Endothelial cell of coronary artery (primary cell): ENCODE data around the gene ATP6V0D1. TPM values are rescaled to one million over a fixed set of nuclear protein-coding genes. Genes with fewer than 3 reads are reported as not detected.

Source experiments
- total RNA-seq: library from RNA; depleted of rRNA; stranded (reverse); fragments of >200 nt; gene quantifications from 2 replicates; pipeline ENCODE4 v1.2.3, GENCODE V29; 2014

The ATP6V0D1 gene
- total RNA-seq = 78.7 and 86.7 TPM in 2 replicates

DNA sequence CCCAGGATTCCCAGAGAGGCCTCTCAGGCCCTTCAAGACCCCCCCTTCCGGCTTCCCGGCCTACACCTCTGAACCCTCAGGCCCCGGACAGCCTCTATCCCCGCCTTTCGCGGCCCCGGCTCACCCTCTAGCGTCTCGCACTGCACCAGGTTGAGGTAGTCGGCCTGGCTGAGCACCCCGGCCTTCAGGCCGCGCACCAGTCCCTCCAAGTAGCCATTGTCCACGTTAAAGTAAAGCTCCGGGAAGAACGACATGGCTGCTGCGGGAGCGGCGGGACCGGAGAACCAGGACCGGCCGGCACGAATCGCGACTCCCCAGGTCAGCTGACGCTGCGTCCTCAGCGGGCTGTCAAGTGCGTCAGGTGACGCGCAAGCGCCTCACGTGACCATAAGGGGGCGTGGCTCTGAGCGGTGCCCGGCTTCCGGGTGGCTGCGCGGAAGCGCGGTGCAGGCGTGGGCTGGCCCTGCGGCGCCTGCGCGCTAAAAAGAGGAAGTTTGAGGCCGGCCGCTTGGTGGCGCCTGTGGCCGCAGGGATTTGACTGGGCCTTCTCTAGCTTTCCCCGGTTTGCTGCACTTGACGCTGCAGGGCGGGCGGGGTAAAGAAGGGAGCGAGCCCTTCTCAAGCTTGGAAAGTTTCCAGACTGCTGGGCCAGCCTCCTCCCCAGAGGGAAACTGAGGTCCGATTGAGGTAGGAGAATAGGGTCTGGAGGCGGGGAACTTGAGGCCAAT is at the start of gene ATP6V0D1:
Gene ATP6V0D1 (minus strand): TSS at position 325 of the 728 bp plus-strand sequence. CDS start 71 bp downstream, at position 254.

DNA sequence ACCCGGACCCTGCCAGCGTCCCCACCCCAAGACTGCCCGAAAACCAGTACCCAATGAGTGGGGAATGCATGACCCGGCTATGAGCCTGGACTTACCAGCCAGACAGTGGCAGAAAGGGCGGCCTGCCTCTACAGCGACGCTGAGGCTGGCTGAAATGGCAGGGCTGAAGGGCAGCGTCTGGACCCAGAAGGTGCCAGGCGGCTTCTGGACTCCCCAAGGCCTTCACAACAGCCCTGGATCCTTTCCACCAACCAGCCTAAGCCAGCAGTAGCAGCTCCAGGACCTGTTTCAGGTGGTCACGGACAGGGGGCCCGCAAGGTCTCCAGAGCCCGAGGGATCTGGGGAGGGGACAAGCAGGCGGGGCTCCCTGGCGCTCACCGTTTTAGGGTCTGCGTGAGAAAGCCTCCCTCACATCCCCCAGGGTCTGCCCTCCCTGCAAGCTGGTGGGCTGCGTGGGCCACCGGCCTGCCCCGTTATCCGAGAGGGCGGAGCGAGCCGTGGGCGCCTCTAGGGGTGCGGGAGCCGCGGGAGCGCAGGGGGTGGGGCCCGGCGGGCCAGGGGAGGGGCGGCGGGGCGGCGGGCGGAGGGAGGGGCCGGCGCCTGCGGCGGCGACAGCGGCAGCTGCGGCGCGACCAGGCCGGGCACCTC is 47.4 kb upstream of the ATP6V0D1 start, which contains the start of gene RIPOR1:
Gene RIPOR1 (plus strand): TSS at position 608 of the 648 bp plus-strand sequence. CDS start 9,618 bp downstream, outside the sequence.

DNA sequence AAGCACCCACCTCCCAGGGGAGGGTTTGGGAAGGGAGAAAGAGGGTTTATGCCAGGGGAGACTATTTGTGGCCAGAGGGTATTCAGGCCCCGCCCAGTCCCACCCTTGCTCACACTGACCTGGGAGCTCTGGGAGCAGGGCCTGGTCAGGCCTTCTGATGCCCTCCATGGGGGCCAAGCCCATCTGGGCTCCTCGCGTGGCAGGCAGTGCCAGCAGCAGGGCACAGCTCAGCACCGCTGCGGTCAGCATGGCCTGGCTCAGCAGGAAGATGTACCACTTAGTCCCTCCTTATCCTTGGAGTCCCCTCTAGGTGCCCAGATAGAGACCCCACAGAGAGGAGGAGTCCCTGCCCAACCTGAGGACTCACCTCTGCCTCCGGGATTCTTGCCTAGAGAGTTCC is 2.2 kb upstream of the ATP6V0D1 start, which contains the start of gene AGRP:
Gene AGRP (minus strand): TSS at position 398 of the 400 bp plus-strand sequence. CDS start 149 bp downstream, at position 249.

DNA sequence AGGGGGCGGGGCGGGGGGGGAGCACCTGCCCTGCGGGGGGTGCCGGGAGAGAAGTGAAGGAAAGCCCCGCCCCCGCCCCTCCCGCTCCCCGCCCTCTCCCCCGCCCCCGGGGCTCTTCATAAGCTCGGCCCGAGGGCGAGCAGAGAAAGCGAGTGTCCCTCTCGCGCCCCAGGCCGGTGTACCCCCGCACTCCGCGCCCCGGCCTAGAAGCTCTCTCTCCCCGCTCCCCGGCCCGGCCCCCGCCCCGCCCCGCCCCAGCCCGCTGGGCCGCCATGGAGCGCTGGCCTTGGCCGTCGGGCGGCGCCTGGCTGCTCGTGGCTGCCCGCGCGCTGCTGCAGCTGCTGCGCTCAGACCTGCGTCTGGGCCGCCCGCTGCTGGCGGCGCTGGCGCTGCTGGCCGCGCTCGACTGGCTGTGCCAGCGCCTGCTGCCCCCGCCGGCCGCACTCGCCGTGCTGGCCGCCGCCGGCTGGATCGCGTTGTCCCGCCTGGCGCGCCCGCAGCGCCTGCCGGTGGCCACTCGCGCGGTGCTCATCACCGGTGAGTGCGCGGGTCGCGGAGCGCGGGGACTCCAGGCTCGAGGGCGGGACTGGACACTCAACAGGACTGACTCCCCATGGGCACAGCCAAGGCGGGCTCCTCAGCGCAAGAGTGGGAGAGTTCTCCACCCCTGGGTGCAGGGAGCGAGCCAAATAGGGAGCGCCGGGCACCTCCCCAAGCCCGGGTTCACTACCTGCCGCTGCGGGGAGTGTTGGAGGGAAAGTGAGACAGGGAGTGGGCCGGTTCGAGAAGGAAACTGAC is 49.8 kb downstream of the ATP6V0D1 start, which contains the start of gene HSD11B2:
Gene HSD11B2 (plus strand): TSS at position 145 of the 798 bp plus-strand sequence. CDS start 128 bp downstream, at position 273.

GRCh38 chr16:67415872-67416793 is 64.8 kb downstream of the ATP6V0D1 start, which contains the start of gene ZDHHC1:
ZDHHC1 (minus strand) TSS chr16:67416477; CDS start chr16:67407775, 8,702 bp downstream.

GRCh38 chr16:67393111-67393787 is 87.7 kb downstream of the ATP6V0D1 start, which contains the start of gene TPPP3:
TPPP3 (minus strand) TSS chr16:67393498; CDS start chr16:67391111, 2,387 bp downstream.

Other genes with a start within 250 kb of the ATP6V0D1 start
- gene FHOD1, start 233.7 kb downstream of the ATP6V0D1 start, total RNA-seq = 26.5 and 29.4 TPM in 2 replicates
- 0.81 and 0.85 TPM in 2 replicates for gene SLC9A5, start 232.2 kb downstream of the ATP6V0D1 start, total RNA-seq
- gene PLEKHG4, start 201.6 kb downstream of the ATP6V0D1 start, total RNA-seq = 26.9 and 27.6 TPM in 2 replicates
- under 0.01 and 0.09 TPM in 2 replicates for gene KCTD19, start 154.4 kb downstream of the ATP6V0D1 start, total RNA-seq
- 0.28 and 2.7 TPM in 2 replicates for gene LRRC36, start 154.3 kb downstream of the ATP6V0D1 start, total RNA-seq
- gene TPPP3, start 87.7 kb downstream of the ATP6V0D1 start, total RNA-seq = 0.18 and 0.28 TPM in 2 replicates
- gene ZDHHC1, start 64.7 kb downstream of the ATP6V0D1 start, total RNA-seq = 5.9 and 6.0 TPM in 2 replicates
- not detected in 2 replicates for gene HSD11B2, start 50.0 kb downstream of the ATP6V0D1 start, total RNA-seq
- not detected in 2 replicates for gene AGRP, start 2.4 kb upstream of the ATP6V0D1 start, total RNA-seq
- 43.0 and 68.8 TPM in 2 replicates for gene RIPOR1, start 47.7 kb upstream of the ATP6V0D1 start, total RNA-seq
- gene CTCF, start 81.4 kb upstream of the ATP6V0D1 start, total RNA-seq = 23.4 and 26.3 TPM in 2 replicates
- 0.28 and 0.36 TPM in 2 replicates for gene CARMIL2, start 164.0 kb upstream of the ATP6V0D1 start, total RNA-seq
- gene ACD, start 179.1 kb upstream of the ATP6V0D1 start, total RNA-seq = 13.4 and 14.6 TPM in 2 replicates
- 2.4 and 2.6 TPM in 2 replicates for gene PARD6A, start 179.8 kb upstream of the ATP6V0D1 start, total RNA-seq
- gene ENKD1, start 185.6 kb upstream of the ATP6V0D1 start, total RNA-seq = 19.4 and 22.2 TPM in 2 replicates
- gene C16orf86, start 185.7 kb upstream of the ATP6V0D1 start, total RNA-seq = 0.99 and 1.2 TPM in 2 replicates
- gene GFOD2, start 238.2 kb upstream of the ATP6V0D1 start, total RNA-seq = 48.8 and 57.4 TPM in 2 replicates